Glomerular endothelial cell (primary cell): Measurements from ENCODE around the gene PLBD1. TPM values are rescaled to one million over a fixed set of nuclear protein-coding genes. Genes with fewer than 3 reads are reported as not detected.

Experiments used
- DNase-seq: peaks from one replicate; pipeline ENCODE4 v3.0.0-alpha.2; 2011; ENCODE audit warnings: low read depth, low spot score; ENCODE audit errors: extremely low read depth
- total RNA-seq: library from RNA; depleted of rRNA; stranded (reverse); fragments of >200 nt; gene quantifications from 2 replicates; pipeline ENCODE4 v1.2.3, GENCODE V29; 2015

Gene PLBD1
- total RNA-seq, 1 donor from 2014 or later, result 0.23 TPM

- DNase-seq, result no peak
Measured at GRCh38 chr12:14514154-14514842, 53.4 kb downstream of the PLBD1 start.

- no peak for DNase-seq
Measured at GRCh38 chr12:14510574-14510973, 57.1 kb downstream of the PLBD1 start.

GRCh38 chr12:14505626-14506596 is 61.8 kb downstream of the PLBD1 start:
- no peak for DNase-seq

- no peak for DNase-seq
Measured at GRCh38 chr12:14495326-14495725, 72.4 kb downstream of the PLBD1 start.

- no peak for DNase-seq
Measured at GRCh38 chr12:14482886-14483285, 84.8 kb downstream of the PLBD1 start.

GRCh38 chr12:14482361-14482760 is 85.3 kb downstream of the PLBD1 start:
- DNase-seq, result no peak

GRCh38 chr12:14481201-14481600 is 86.5 kb downstream of the PLBD1 start:
- DNase-seq, result no peak

GRCh38 chr12:14479004-14479403 is 88.7 kb downstream of the PLBD1 start:
- DNase-seq, result no peak

- peak; percentile 2 for DNase-seq
Measured at GRCh38 chr12:14473707-14474287, 93.9 kb downstream of the PLBD1 start.

- no peak for DNase-seq
Measured at GRCh38 chr12:14471497-14471896, 96.2 kb downstream of the PLBD1 start.

GRCh38 chr12:14460212-14460841 is 107.4 kb downstream of the PLBD1 start:
- DNase-seq, result no peak

GRCh38 chr12:14454098-14454907 is 113.4 kb downstream of the PLBD1 start:
- DNase-seq, result peak; percentile 39

Other genes starting within 250 kb of the PLBD1 start
- gene ATF7IP, start 202.2 kb downstream of the PLBD1 start, total RNA-seq, result 34.1 and 41.8 TPM in 2 replicates
- gene GUCY2C, start 128.7 kb upstream of the PLBD1 start, total RNA-seq, result not detected in 2 replicates
- 21.6 and 24.1 TPM in 2 replicates for gene WBP11, start 235.6 kb upstream of the PLBD1 start, total RNA-seq
- 0.24 and 2.1 TPM in 2 replicates for gene C12orf60, start 235.8 kb upstream of the PLBD1 start, total RNA-seq
- gene SMCO3, start 246.3 kb upstream of the PLBD1 start, total RNA-seq, result 0.05 and 0.12 TPM in 2 replicates